Measurements from ENCODE around the gene LRRC66. TPM values are rescaled to one million over a fixed set of nuclear protein-coding genes. Genes with fewer than 3 reads are reported as not detected.

Gene LRRC66
- total and polyA plus RNA-seq, 2 of the 8 experiments (the other 6 are each of a cell fraction or from before 2014, with no cell fraction given) = 0.05 to 0.11 TPM

DNA sequence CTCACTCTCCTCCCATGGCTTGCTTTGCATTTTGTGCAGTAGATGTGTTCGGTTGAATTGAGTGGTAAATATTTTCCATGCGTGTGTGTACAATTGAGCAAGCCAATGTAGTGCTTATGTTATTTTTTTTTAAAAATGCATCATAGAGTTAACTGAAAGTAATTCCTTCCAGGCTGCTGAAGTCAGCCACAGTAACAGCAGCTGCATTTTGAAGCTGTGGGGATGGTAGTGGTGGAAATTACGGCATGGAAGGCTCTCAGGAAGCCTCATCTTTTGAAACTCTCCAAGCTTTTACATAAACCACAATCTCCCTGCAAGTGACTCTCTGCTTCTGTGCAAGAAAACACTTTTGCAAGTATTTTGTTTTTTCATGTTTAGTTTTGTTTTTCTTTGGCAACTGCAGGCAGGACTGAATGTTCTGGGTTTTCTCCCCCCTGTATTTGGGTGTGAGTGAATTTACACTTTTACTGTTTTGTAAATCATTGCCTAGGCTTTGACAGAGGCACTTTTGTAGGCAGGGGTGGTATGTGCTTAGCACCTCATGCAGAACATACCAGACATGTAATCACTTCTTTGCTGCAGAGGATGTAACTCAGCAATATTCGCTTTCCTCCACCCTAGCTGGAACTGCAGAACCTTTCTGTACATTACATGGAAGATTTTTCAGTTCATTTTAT is 56.2 kb downstream of the LRRC66 start:
- DNase-seq (ENCODE audit: low read depth in 1 of 2, low spot score in 2 of 2) = no peak
- CTCF ChIA-PET (ENCODE audit: partially characterized antibody) = interaction anchor here (0.8 kb wide), 1 partner anchor 18 kb away, joined by 3 read pairs; no protein-coding TSS in a partner anchor
- WGBS, 2 experiments (ENCODE audit: extremely low coverage in 1 of 2, insufficient coverage in 1 of 2, insufficient read length in 1 of 2, insufficient replicate concordance in 2 of 2, low coverage in 1 of 2, low lambda C conversion rate in 2 of 2, missing lambda C conversion rate in 1 of 2) = 92% methylated on average over 4 of the region's 4 CpGs; no CpG with 5 or more reads in 1 of the 2 experiments
- TF ChIP-seq SIX5 (IDR thresholded peaks at IDR 0.05; ENCODE audit: low read depth, low read length) = no peak
- no peak for TF ChIP-seq BCL11A (IDR thresholded peaks at IDR 0.05; ENCODE audit: low read depth in 2 of 2, low read length in 2 of 2)
- TF ChIP-seq ZNF274 (IDR thresholded peaks at IDR 0.05; ENCODE audit: borderline replicate concordance, extremely low read depth, low read length) = no peak
- no peak for TF ChIP-seq GABPA (IDR thresholded peaks at IDR 0.05; ENCODE audit: borderline replicate concordance, insufficient read depth, low read length)
- TF ChIP-seq, protein P1, sequence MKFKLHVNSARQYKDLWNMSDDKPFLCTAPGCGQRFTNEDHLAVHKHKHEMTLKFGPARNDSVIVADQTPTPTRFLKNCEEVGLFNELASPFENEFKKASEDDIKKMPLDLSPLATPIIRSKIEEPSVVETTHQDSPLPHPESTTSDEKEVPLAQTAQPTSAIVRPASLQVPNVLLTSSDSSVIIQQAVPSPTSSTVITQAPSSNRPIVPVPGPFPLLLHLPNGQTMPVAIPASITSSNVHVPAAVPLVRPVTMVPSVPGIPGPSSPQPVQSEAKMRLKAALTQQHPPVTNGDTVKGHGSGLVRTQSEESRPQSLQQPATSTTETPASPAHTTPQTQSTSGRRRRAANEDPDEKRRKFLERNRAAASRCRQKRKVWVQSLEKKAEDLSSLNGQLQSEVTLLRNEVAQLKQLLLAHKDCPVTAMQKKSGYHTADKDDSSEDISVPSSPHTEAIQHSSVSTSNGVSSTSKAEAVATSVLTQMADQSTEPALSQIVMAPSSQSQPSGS (IDR thresholded peaks at IDR 0.05; ENCODE audit: low read length) = no peak
- TF ChIP-seq SUZ12 (IDR thresholded peaks at IDR 0.05; ENCODE audit: low read length) = no peak
- TF ChIP-seq CBX5 (IDR thresholded peaks at IDR 0.05; ENCODE audit: low read depth, low read length) = no peak
- TF ChIP-seq CREB1 (IDR thresholded peaks at IDR 0.05) = no peak
- TF ChIP-seq, protein P2, sequence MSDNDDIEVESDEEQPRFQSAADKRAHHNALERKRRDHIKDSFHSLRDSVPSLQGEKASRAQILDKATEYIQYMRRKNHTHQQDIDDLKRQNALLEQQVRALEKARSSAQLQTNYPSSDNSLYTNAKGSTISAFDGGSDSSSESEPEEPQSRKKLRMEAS (IDR thresholded peaks at IDR 0.05) = no peak
- no peak for TF ChIP-seq RFX5 (IDR thresholded peaks at IDR 0.05; ENCODE audit: borderline replicate concordance, low read depth, low read length)
- no peak for TF ChIP-seq SIN3A (conservative IDR thresholded peaks at IDR 0.05 in 1 of 2, IDR thresholded peaks at IDR 0.05 in 1 of 2; ENCODE audit: low read depth in 1 of 2, low read length in 2 of 2)

More for the DNA sequence above, 56.2 kb downstream of the LRRC66 start:
- POLR2A ChIA-PET (ENCODE audit: partially characterized antibody) = no interaction called here
- FAIRE-seq = no peak
- Histone ChIP-seq H2BK5ac (ENCODE audit: low read depth, low read length) (no peak overlapping the region), H2BK120ac (replicated peaks; ENCODE audit: low read depth, low read length) (no peak overlapping the region), H3K9ac (replicated peaks in 1 of 4; ENCODE audit: extremely low read depth in 1 of 4, low read depth in 3 of 4, low read length in 3 of 4) (no peak overlapping the region), H4K8ac (ENCODE audit: extremely low read depth, insufficient read depth, low read length) (no peak overlapping the region), H3K4me2 (ENCODE audit: insufficient read depth in 1 of 2, low read depth in 2 of 2, low read length in 2 of 2) (no peak overlapping the region), H3K56ac (replicated peaks; ENCODE audit: insufficient read length, low read depth, low read length) (no peak overlapping the region), H2BK15ac (ENCODE audit: low read length) (no peak overlapping the region), H3K4me1 (replicated peaks in 1 of 4; ENCODE audit: control insufficient read depth in 3 of 4, insufficient read depth in 4 of 4, low read length in 3 of 4) (no peaks in the 10 kb centered on the region), H4K20me1 (replicated peaks in 1 of 2; ENCODE audit: control insufficient read depth in 1 of 2, insufficient read depth in 2 of 2, low read length in 2 of 2) (no peaks in the 10 kb centered on the region), H2BK12ac (ENCODE audit: low read depth, low read length) (no peak overlapping the region), H2BK20ac (ENCODE audit: low read length) (no peak overlapping the region), H2AFZ (ENCODE audit: low read length) (peak overlapping the region; percentile 58; the same call in 1 of the 2 replicates), H3K36me3 (ENCODE audit: control insufficient read depth in 2 of 4, insufficient read depth in 4 of 4, low read length in 3 of 4) (no peaks in the 10 kb centered on the region), H3K23me2 (ENCODE audit: low read depth, low read length) (no peaks in the 10 kb centered on the region), H4K91ac (replicated peaks; ENCODE audit: insufficient read length, low read length) (no peak overlapping the region), H3K4me3 (ENCODE audit: extremely low read depth in 1 of 4, insufficient read depth in 2 of 4, low read depth in 3 of 4, low read length in 4 of 4) (no peak overlapping the region), H3K18ac (ENCODE audit: extremely low read depth, low read length) (no peak overlapping the region), H3K14ac (ENCODE audit: insufficient read length) (no peak overlapping the region), H3K23ac (ENCODE audit: insufficient read length) (no peak overlapping the region), H3K79me1 (ENCODE audit: low read depth, low read length) (no peaks in the 10 kb centered on the region), H3K27me3 (replicated peaks in 1 of 4; ENCODE audit: control insufficient read depth in 3 of 4, extremely low read depth in 1 of 4, insufficient read depth in 3 of 4, low read length in 3 of 4) (no peaks in the 10 kb centered on the region), H3K79me2 (ENCODE audit: control insufficient read depth in 1 of 2, insufficient read depth in 2 of 2, low read length in 2 of 2) (no peaks in the 10 kb centered on the region), H3K27ac (ENCODE audit: low read depth, low read length) (no peak overlapping the region), H2AK5ac (ENCODE audit: low read depth, low read length) (no peak overlapping the region), H4K5ac (ENCODE audit: insufficient read length, low read depth, low read length) (no peak overlapping the region), H3K4ac (replicated peaks; ENCODE audit: insufficient read length, low read depth, low read length) (no peak overlapping the region), H3K9me3 (ENCODE audit: insufficient read depth in 2 of 2, low read depth in 1 of 2, low read length in 1 of 2) (peaks cover 0 to 4% of the 10 kb centered on the region in 2 experiments; a peak in 2 of 4 replicates)
